ENCODE results near the gene PLA2G12B. TPM values are rescaled to one million over a fixed set of nuclear protein-coding genes. Genes with fewer than 3 reads are reported as not detected.
"Not testable (repeated sequence)": the region's sequence is repeated elsewhere in the genome, so short reads cannot be mapped to it uniquely, and the experiment has no call there.

The PLA2G12B gene
- total RNA-seq, 1 donor, result not detected

GRCh38 chr10:72904806-72905205, 49.8 kb downstream of the PLA2G12B start:
- no peak for DNase-seq (ENCODE audit: low read depth)
- no peak overlapping the region for H3K4me3 ChIP-seq (ENCODE audit: low read depth, low read length)
- TF ChIP-seq CTCF (IDR thresholded peaks at IDR 0.05; ENCODE audit: insufficient read depth, low read depth, low read length), result no peak

GRCh38 chr10:72903941-72904446, 50.6 kb downstream of the PLA2G12B start:
- not testable (repeated sequence) for DNase-seq (ENCODE audit: low read depth); H3K4me3 ChIP-seq (ENCODE audit: low read depth, low read length)

- TF ChIP-seq CTCF (IDR thresholded peaks at IDR 0.05; ENCODE audit: insufficient read depth, low read depth, low read length), result no peak
- no peak overlapping the region for H3K4me3 ChIP-seq (ENCODE audit: low read depth, low read length)
- no peak for DNase-seq (ENCODE audit: low read depth)
Measured at GRCh38 chr10:72899545-72899944, 55.1 kb downstream of the PLA2G12B start.

- no peak for DNase-seq (ENCODE audit: low read depth)
- no peak overlapping the region for H3K4me3 ChIP-seq (ENCODE audit: low read depth, low read length)
- TF ChIP-seq CTCF (IDR thresholded peaks at IDR 0.05; ENCODE audit: insufficient read depth, low read depth, low read length), result no peak
Measured at GRCh38 chr10:72898616-72899015, 56.0 kb downstream of the PLA2G12B start.

GRCh38 chr10:72895236-72895850, 59.3 kb downstream of the PLA2G12B start:
- no peak for DNase-seq (ENCODE audit: low read depth)
- TF ChIP-seq CTCF (IDR thresholded peaks at IDR 0.05; ENCODE audit: insufficient read depth, low read depth, low read length), result no peak
- H3K4me3 ChIP-seq (ENCODE audit: low read depth, low read length), result no peak overlapping the region

GRCh38 chr10:72893136-72893798, 61.3 kb downstream of the PLA2G12B start, which contains the start of gene OIT3:
TSS of gene OIT3 (plus strand) at chr10:72893739. CDS start at chr10:72893799, 60 bp downstream.
- no peak for DNase-seq (ENCODE audit: low read depth)
- no peak for TF ChIP-seq CTCF (IDR thresholded peaks at IDR 0.05; ENCODE audit: insufficient read depth, low read depth, low read length)
- H3K4me3 ChIP-seq (ENCODE audit: low read depth, low read length), result no peak within 1 kb of the TSS

GRCh38 chr10:72890086-72890485, 64.5 kb downstream of the PLA2G12B start:
- no peak overlapping the region for H3K4me3 ChIP-seq (ENCODE audit: low read depth, low read length)
- no peak for DNase-seq (ENCODE audit: low read depth)
- TF ChIP-seq CTCF (IDR thresholded peaks at IDR 0.05; ENCODE audit: insufficient read depth, low read depth, low read length), result no peak
